Measurements from ENCODE around the gene VAMP3. TPM values are rescaled to one million over a fixed set of nuclear protein-coding genes. Genes with fewer than 3 reads are reported as not detected.

Gene VAMP3
- total and polyA plus RNA-seq, 9 of the 15 experiments (the other 6 are each of a cell fraction or from before 2014, with no cell fraction given), result 27.1 to 71.3 (median 47.5) TPM

GRCh38 chr1:7827126-7827955, 56.2 kb downstream of the VAMP3 start (continued):
- TF ChIP-seq ZNF518B (CRISPR knock-in tag; IDR thresholded peaks at IDR 0.05) (no peak), ZNF778 (CRISPR knock-in tag; IDR thresholded peaks at IDR 0.05) (no peak), DNMT1 (IDR thresholded peaks at IDR 0.05) (no peak), POU5F1 (IDR thresholded peaks at IDR 0.05; ENCODE audit: borderline replicate concordance, low read depth, low read length, partially characterized antibody) (no peak), REST (IDR thresholded peaks at IDR 0.05; ENCODE audit: borderline replicate concordance) (no peak), REST (CRISPR knock-in tag; IDR thresholded peaks at IDR 0.05; ENCODE audit: low read depth) (no peak), GTF2F1 (IDR thresholded peaks at IDR 0.05; ENCODE audit: low read depth, low read length) (no peak), CHD4 (IDR thresholded peaks at IDR 0.05; ENCODE audit: insufficient read depth, insufficient replicate concordance, low read depth, low read length, poor library complexity, severe bottlenecking) (no peak), ZNF609 (CRISPR knock-in tag; IDR thresholded peaks at IDR 0.05; ENCODE audit: borderline replicate concordance) (no peak)
